B cell (primary cell): ENCODE measurements around the gene ITCH. TPM values are rescaled to one million over a fixed set of nuclear protein-coding genes. Genes with fewer than 3 reads are reported as not detected.

ENCODE experiments used
- ATAC-seq: fragments of 200-7000 bp; cut with Tn5 transposase; one replicate; pipeline ENCODE4 v1.10.0; 2021; ENCODE audit warnings: low read depth, mild to moderate bottlenecking, moderate number of reproducible peaks, moderate library complexity
- CTCF ChIA-PET: fragments of 350-600 bp; sonication (Branson Sonifier 250); formaldehyde crosslinking; loops from one replicate; lab custom pipeline; 2021; ENCODE audit warnings: antibody characterized with exemption, inconsistent platforms; lab: Charles Lee
- POLR2A ChIA-PET: fragments of 350-600 bp; sonication (Branson Sonifier 250); formaldehyde crosslinking; loops from one replicate; lab custom pipeline; 2021; ENCODE audit warnings: antibody characterized with exemption; lab: Charles Lee
- DNase-seq: peaks from one replicate; pipeline ENCODE4 v3.0.0; 2013
- H2AFZ ChIP-seq: 2 replicates; pipeline ENCODE4 v1.6.1; 2012; ENCODE audit warnings: mild to moderate bottlenecking, low read depth, low read length; ENCODE audit not compliant: insufficient read depth, poor library complexity, severe bottlenecking
- H3K27ac ChIP-seq, 2 donors: 1 replicate in 1 of 2; 2 replicates in 1 of 2; pipeline ENCODE4 v1.5.1; 2012 to 2013; ENCODE audit warnings: low read length in 2 of 2, mild to moderate bottlenecking in 2 of 2, moderate library complexity in 1 of 2
- H3K27me3 ChIP-seq, 4 experiments: fragments of 200-600 bp in 1 of 4; sonication (generic) in 1 of 4; replicated peaks in 1 of 4; 1 replicate in 2 of 4; 2 replicates in 2 of 4; pipeline versions ENCODE4 v1.6.1 to v1.7.0; 2013 to 2016; ENCODE audit warnings: low read length in 3 of 4, mild to moderate bottlenecking in 2 of 4, mixed read lengths in 1 of 4, moderate library complexity in 1 of 4; ENCODE audit not compliant: insufficient read depth in 4 of 4, control insufficient read depth in 3 of 4; ENCODE audit errors: control extremely low read depth in 1 of 4
- H3K36me3 ChIP-seq, 2 experiments: replicated peaks in 1 of 2; 1 replicate in 1 of 2; 2 replicates in 1 of 2; pipeline versions ENCODE4 v1.6.1 to v1.7.1; 2013; ENCODE audit warnings: low read length in 1 of 2; ENCODE audit not compliant: insufficient read depth in 2 of 2, control insufficient read depth in 1 of 2; ENCODE audit errors: control extremely low read depth in 1 of 2, extremely low read depth in 1 of 2
- H3K4me1 ChIP-seq, 2 donors: fragments of 200-600 bp in 1 of 2; sonication (generic) in 1 of 2; 1 replicate in 1 of 2; 2 replicates in 1 of 2; pipeline versions ENCODE4 v1.5.1 to v1.6.1; 2013 to 2017; ENCODE audit warnings: low read length in 2 of 2; ENCODE audit not compliant: control insufficient read depth in 2 of 2, insufficient read depth in 2 of 2
- H3K4me2 ChIP-seq: replicated peaks from 2 replicates; pipeline ENCODE3; 2012; ENCODE audit warnings: mild to moderate bottlenecking, low read depth, low read length; ENCODE audit not compliant: poor library complexity, severe bottlenecking
- H3K4me3 ChIP-seq, 5 experiments: fragments of 200-600 bp in 1 of 5; sonication (generic) in 1 of 5; 1 replicate in 3 of 5; 2 replicates in 2 of 5; pipeline versions ENCODE4 v1.5.1 to v1.7.0; 2011 to 2016; ENCODE audit warnings: low read length in 4 of 5, mild to moderate bottlenecking in 4 of 5, low read depth in 2 of 5, control low read depth in 1 of 5, moderate library complexity in 1 of 5; ENCODE audit not compliant: insufficient read depth in 1 of 5; ENCODE audit errors: control extremely low read depth in 1 of 5, extremely low read depth in 1 of 5
- H3K79me2 ChIP-seq: fragments of 200-600 bp; sonication (generic); one replicate; pipeline ENCODE4 v1.6.0; 2016; ENCODE audit warnings: low read length; ENCODE audit not compliant: control insufficient read depth, insufficient read depth
- H3K9ac ChIP-seq: fragments of 200-600 bp; sonication (generic); 2 replicates; pipeline ENCODE4 v1.6.1; 2017; ENCODE audit warnings: mild to moderate bottlenecking, low read length, moderate library complexity
- H3K9me3 ChIP-seq, 3 donors: one replicate each; pipeline versions ENCODE4 v1.6.1 to v1.7.1; 2013; ENCODE audit warnings: low read length in 2 of 3; ENCODE audit not compliant: control insufficient read depth in 2 of 3, insufficient read depth in 1 of 3; ENCODE audit errors: control extremely low read depth in 1 of 3
- H4K20me1 ChIP-seq: 2 replicates; pipeline ENCODE4 v1.6.0; 2012; ENCODE audit warnings: mild to moderate bottlenecking, low read length; ENCODE audit not compliant: insufficient read depth, control insufficient read depth, poor library complexity, severe bottlenecking
- H3K27ac Mint-ChIP-seq: one replicate; pipeline ENCODE4 v1.8.0; 2021; ENCODE audit warnings: mixed read lengths
- H3K27me3 Mint-ChIP-seq: one replicate; pipeline ENCODE4 v1.8.0; 2021; ENCODE audit warnings: mixed read lengths
- H3K4me1 Mint-ChIP-seq: one replicate; pipeline ENCODE4 v1.8.0; 2021; ENCODE audit warnings: mixed read lengths
- H3K4me3 Mint-ChIP-seq: one replicate; pipeline ENCODE4 v1.8.0; 2021; ENCODE audit warnings: mixed read lengths
- H3K9me3 Mint-ChIP-seq: one replicate; pipeline ENCODE4 v1.8.0; 2022; ENCODE audit warnings: mixed read lengths; ENCODE audit not compliant: insufficient read depth
- EZH2 ChIP-seq: IDR thresholded peaks from 2 replicates; pipeline ENCODE4 v1.6.1; 2012; ENCODE audit warnings: borderline replicate concordance, low read depth, mild to moderate bottlenecking, moderate library complexity, low read length; ENCODE audit not compliant: insufficient read depth, poor library complexity, severe bottlenecking
- whole genome bisulfite sequencing: methylation state at CpG from one replicate; pipeline ENCODE4 v1.1.5; 2013; ENCODE audit warnings: missing lambda C conversion rate; ENCODE audit not compliant: insufficient coverage; 5-methylcytosine and 5-hydroxymethylcytosine counted together
- intact Hi-C: fragments of 100-400 bp; cut with micrococcal nuclease; formaldehyde crosslinking; loops from one replicate; pipeline ENCODE4 v1.10.0; 2022
- polyA plus RNA-seq: library from polyadenylated mRNA; depleted of rRNA; stranded (reverse); fragments of >200 nt; gene quantifications from 2 replicates; pipeline ENCODE4 v1.2.3, GENCODE V29; 2012
- total RNA-seq, 2 donors: library from RNA; stranded (reverse); fragments of 120-200 nt in 1 of 2; gene quantifications; 1 replicate in 1 of 2; 2 replicates in 1 of 2; pipeline versions ENCODE4 v1.2.3 to v1.2.4, GENCODE V29; 2013 to 2022
- TF ChIP-seq, protein P1 (sequence below): fragments of 200-600 bp; IDR thresholded peaks from one replicate; pipeline ENCODE4 v1.8.0; 2022; ENCODE audit warnings: antibody characterized with exemption, mild to moderate bottlenecking

The ITCH gene
- total and polyA plus RNA-seq, 2 donors (not counting 1 experiment from before 2014, with no cell fraction given) = 10.0 to 110 TPM

- no peak for TF ChIP-seq EZH2
- TF ChIP-seq, protein P1, sequence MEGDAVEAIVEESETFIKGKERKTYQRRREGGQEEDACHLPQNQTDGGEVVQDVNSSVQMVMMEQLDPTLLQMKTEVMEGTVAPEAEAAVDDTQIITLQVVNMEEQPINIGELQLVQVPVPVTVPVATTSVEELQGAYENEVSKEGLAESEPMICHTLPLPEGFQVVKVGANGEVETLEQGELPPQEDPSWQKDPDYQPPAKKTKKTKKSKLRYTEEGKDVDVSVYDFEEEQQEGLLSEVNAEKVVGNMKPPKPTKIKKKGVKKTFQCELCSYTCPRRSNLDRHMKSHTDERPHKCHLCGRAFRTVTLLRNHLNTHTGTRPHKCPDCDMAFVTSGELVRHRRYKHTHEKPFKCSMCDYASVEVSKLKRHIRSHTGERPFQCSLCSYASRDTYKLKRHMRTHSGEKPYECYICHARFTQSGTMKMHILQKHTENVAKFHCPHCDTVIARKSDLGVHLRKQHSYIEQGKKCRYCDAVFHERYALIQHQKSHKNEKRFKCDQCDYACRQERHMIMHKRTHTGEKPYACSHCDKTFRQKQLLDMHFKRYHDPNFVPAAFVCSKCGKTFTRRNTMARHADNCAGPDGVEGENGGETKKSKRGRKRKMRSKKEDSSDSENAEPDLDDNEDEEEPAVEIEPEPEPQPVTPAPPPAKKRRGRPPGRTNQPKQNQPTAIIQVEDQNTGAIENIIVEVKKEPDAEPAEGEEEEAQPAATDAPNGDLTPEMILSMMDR = no peak
- H3K4me3 Mint-ChIP-seq = no peak overlapping the region
- no peak overlapping the region for H2AFZ ChIP-seq
- peaks cover 28 to 29% of the 10 kb centered on the region in 2 donors for H3K4me1 ChIP-seq
- DNase-seq (no peak), ATAC-seq (no peak)
- peak overlapping the region; percentile 1 for H3K27ac Mint-ChIP-seq
- peaks cover 69% of the 10 kb centered on the region for H4K20me1 ChIP-seq
- ChIA-PET POLR2A (interaction anchor here (0.7 to 0.9 kb wide), 2 partner anchors 708 to 1791 kb away, joined by 3 to 6 read pairs; no protein-coding TSS in a partner anchor), CTCF (no interaction called here)
- no peaks in the 10 kb centered on the region for H3K27me3 Mint-ChIP-seq
- H3K27ac ChIP-seq = peak overlapping the region in 1 of 2 donors; percentile 3
- H3K9me3 Mint-ChIP-seq = no peaks in the 10 kb centered on the region
- H3K4me1 Mint-ChIP-seq = peaks cover 47% of the 10 kb centered on the region
- no peak overlapping the region for H3K4me2 ChIP-seq
- peaks cover 2 to 17% of the 10 kb centered on the region in 2 experiments for H3K36me3 ChIP-seq
- no peak overlapping the region for H3K4me3 ChIP-seq
- no peak overlapping the region for H3K9ac ChIP-seq
- H3K9me3 ChIP-seq = no peaks in the 10 kb centered on the region
- WGBS = no CpG with 5 or more reads among the region's 2 CpGs
- no peaks in the 10 kb centered on the region for H3K27me3 ChIP-seq
- intact Hi-C loops = no loop called here
- H3K79me2 ChIP-seq = peaks cover 96% of the 10 kb centered on the region
These were observed 25.6 kb downstream of the ITCH start for GRCh38 chr20:34388678-34389077.

DNA sequence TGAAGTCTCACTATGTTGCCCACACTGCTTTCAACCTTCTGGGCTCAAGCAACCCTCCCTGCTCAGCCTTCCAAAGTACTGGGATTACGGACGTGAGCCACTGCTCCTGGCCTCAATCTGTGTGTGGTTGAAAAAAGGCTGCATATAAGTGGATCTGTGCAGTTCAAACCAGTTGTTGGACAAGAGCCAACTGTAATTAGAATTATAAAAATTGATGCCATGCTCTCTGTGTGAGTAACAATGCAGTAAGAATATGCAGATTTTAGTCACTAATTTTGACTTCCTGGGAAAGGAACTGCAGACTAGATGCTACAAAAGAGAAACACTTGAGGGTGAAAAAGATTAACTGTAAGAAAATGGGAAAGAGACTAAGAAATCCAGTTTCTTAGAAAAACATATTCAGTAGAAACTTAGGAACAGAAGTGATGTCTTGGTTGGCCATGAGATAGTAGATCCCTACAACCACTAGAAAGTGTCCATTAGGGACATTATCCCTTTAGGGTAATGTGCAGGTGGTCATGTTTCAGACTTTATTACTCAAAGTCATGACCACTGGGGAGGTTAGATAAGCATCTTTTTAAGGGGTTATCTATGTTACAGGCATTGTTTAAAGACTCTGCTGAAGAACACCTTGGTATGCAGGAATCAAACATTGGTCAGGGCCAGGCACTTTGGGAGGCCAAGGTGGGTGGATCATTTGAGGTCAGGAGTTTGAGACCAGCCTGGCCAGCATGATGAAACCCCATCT lies 26.3 kb downstream of the ITCH start:
- Histone ChIP-seq H3K9me3 (no peaks in the 10 kb centered on the region), H4K20me1 (peaks cover 63% of the 10 kb centered on the region), H3K4me2 (no peak overlapping the region), H3K9ac (no peak overlapping the region), H3K4me1 (peaks cover 28 to 29% of the 10 kb centered on the region in 2 donors), H2AFZ (no peak overlapping the region), H3K27me3 (no peaks in the 10 kb centered on the region), H3K4me3 (no peak overlapping the region), H3K36me3 (peaks cover 2 to 23% of the 10 kb centered on the region in 2 experiments), H3K27ac (peak overlapping the region in 1 of 2 donors; percentile 13), H3K79me2 (peaks cover 96% of the 10 kb centered on the region)
- Mint-ChIP-seq H3K27me3 (no peaks in the 10 kb centered on the region), H3K4me3 (no peak overlapping the region), H3K27ac (peak overlapping the region; percentile 10), H3K4me1 (peaks cover 47% of the 10 kb centered on the region), H3K9me3 (no peaks in the 10 kb centered on the region)
- CTCF ChIA-PET = interaction anchor here (0.9 kb wide), 1 partner anchor 76 kb away, joined by 3 read pairs; no protein-coding TSS in a partner anchor
- ATAC-seq (no peak), DNase-seq (no peak)
- TF ChIP-seq, protein P1 = no peak
- TF ChIP-seq EZH2 = no peak
- POLR2A ChIA-PET = no interaction called here
- no CpG with 5 or more reads among the region's 2 CpGs for WGBS
- intact Hi-C loops = no loop called here
